Ishikawa (cell line): ENCODE data around the gene ZNF408.

ENCODE experiments used
- CEBPB ChIP-seq: IDR thresholded peaks from 2 replicates; pipeline ENCODE4 v1.6.1; 2012
- EP300 ChIP-seq: IDR thresholded peaks from 2 replicates; pipeline ENCODE4 v1.6.1; 2012; ENCODE audit warnings: borderline replicate concordance
- MAX ChIP-seq: IDR thresholded peaks from 2 replicates; pipeline ENCODE4 v1.6.1; 2012
- RAD21 ChIP-seq: IDR thresholded peaks from 2 replicates; pipeline ENCODE4 v1.6.1; 2012; ENCODE audit warnings: low read depth
- TAF1 ChIP-seq: IDR thresholded peaks from 2 replicates; pipeline ENCODE4 v1.6.1; 2012; ENCODE audit warnings: low read depth, mild to moderate bottlenecking

GRCh38 chr11:46696212-46696558, 4.6 kb upstream of the ZNF408 start:
- no peak for TF ChIP-seq EP300
- no peak for TF ChIP-seq CEBPB
- TF ChIP-seq RAD21, result no peak
- TF ChIP-seq TAF1, result no peak
- no peak for TF ChIP-seq MAX
